GM10248 (cell line): ENCODE results near the gene FTMT.

Source experiments
- CTCF ChIA-PET: fragments of 300-600 bp; sonication (Branson Sonifier 250); formaldehyde crosslinking; extraction: SDS; loops from one replicate; lab custom pipeline; 2021; ENCODE audit warnings: antibody characterized with exemption; lab: Yijun Ruan, JAX
- POLR2A ChIA-PET: fragments of 350-650 bp; sonication (Branson Sonifier 250); formaldehyde crosslinking; extraction: SDS; loops from one replicate; lab custom pipeline; 2020; ENCODE audit warnings: antibody characterized with exemption; lab: Yijun Ruan, JAX
- DNase-seq: peaks from one replicate; pipeline ENCODE4 v3.0.0; 2012; ENCODE audit errors: extremely low spot score
- CTCF ChIP-seq: IDR thresholded peaks from 2 replicates; pipeline ENCODE4 v1.5.1; 2012; ENCODE audit warnings: mild to moderate bottlenecking, low read depth; ENCODE audit errors: extremely low read depth, missing control alignments, control extremely low read depth

Gene FTMT

GRCh38 chr5:121841892-121842291 is 9.8 kb upstream of the FTMT start:
- DNase-seq: no peak
- ChIA-PET POLR2A (no interaction called here), CTCF (interaction anchor here (1.0 to 1.2 kb wide), 2 partner anchors 15 to 39 kb away, joined by 3 read pairs; no protein-coding TSS in a partner anchor)

GRCh38 chr5:121850272-121850671 is 1.4 kb upstream of the FTMT start:
- no peak for DNase-seq
- no peak for TF ChIP-seq CTCF
- POLR2A ChIA-PET: no interaction called here
- CTCF ChIA-PET: interaction anchor here (1.1 kb wide), 1 partner anchor 16 kb away, joined by 4 read pairs; no protein-coding TSS in a partner anchor

More at GRCh38 chr5:121841892-121842291, 9.8 kb upstream of the FTMT start:
- TF ChIP-seq CTCF: no peak

DNA sequence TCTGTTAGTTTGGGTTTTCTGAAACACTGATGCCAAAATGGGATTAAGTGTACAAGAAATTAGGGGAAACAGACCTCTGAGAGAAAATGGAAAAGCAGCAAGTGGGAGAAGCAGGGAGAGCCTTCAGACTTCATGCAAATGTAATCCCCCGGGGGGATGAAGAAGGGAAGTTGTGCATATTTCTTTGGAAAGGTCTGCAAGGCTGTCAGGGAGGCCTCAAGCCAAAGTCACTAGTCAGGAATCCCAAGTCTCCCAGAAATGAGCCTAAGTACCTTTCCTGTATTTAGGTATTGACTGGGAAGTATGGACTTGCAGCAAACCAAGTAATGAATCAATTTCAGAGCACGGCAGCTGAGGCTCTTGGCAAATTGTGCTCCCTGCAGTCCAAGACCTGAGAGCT is 2.2 kb downstream of the FTMT start:
- ChIA-PET CTCF (no interaction called here), POLR2A (no interaction called here)
- no peak for TF ChIP-seq CTCF
- DNase-seq: no peak

DNA sequence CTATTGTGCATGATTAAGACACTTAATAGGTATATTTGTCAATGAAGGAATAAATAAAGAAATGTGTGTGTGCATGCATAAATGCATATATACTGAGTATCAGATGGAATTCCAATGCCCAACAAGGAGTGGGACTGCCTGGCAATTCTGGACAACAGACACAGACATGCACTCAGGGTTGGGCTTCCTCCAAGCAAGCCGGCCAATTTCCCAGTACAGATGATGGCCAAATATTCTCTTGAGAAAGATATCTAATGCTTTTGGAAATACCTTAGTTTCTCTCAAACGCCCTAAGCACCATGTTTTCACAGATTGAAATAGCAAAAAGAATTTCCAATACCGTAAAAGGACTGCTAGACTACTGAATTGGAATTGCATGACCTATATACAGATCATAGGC is 11.1 kb downstream of the FTMT start:
- no peak for TF ChIP-seq CTCF
- no peak for DNase-seq
- POLR2A ChIA-PET: no interaction called here
- CTCF ChIA-PET: interaction anchor here (1.0 to 1.3 kb wide), 2 partner anchors 8 to 13 kb away, joined by 3 read pairs; no protein-coding TSS in a partner anchor

DNA sequence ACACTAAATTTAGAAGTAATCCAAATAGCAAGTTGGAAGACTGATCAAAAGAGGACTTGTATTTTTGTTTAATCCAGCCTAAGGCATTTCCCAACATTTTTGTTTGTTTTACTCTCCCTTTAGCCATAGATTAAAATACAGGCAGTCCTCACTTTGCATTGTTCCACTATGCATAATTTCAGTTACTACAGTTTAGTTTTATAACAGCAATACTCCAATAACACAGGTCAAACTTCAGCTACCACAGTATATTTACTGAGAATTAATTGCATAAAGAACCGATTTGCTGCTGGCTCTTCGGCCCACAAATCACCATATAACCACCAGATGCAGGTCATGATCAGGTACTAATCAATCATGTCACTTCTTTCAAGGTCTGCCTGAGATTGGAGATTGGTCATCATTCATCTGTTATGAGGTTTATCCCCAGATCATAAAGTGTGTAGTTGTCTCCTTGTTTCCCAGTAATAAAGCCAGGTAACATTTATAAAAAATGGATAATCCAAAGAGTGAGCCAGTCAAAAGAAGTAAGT is 12.1 kb downstream of the FTMT start:
- ChIA-PET CTCF (no interaction called here), POLR2A (no interaction called here)
- no peak for TF ChIP-seq CTCF
- DNase-seq: no peak

GRCh38 chr5:121867403-121867802 is 15.7 kb downstream of the FTMT start:
- ChIA-PET POLR2A (no interaction called here), CTCF (no interaction called here)
- no peak for DNase-seq
- TF ChIP-seq CTCF: no peak
